Measurements from ENCODE around the gene BSN.

Gene BSN

DNA sequence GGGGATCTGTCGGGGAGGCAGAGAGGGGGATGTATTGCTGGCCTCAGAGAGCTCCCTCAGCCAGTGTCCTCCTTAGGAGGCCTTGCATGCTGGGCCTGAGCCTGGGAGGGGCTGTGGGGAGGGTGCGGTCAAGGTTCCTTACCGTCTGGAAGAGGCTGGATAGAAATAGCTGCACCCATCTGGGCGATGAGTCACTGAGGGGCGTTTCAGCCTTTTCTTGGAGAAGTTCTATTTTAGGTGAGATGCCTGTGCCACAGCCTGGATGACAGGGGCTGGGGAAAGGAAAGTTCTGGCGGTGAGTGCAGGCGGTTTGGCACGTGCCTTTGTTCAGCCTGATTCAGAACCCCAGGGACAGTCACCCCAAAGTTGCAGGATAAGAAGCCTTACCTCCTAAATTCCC is 84.2 kb downstream of the BSN start:
- FAIRE-seq (no peak), DNase-seq (ENCODE audit: insufficient read length, low spot score) (no peak)
- TF ChIP-seq, protein P1, sequence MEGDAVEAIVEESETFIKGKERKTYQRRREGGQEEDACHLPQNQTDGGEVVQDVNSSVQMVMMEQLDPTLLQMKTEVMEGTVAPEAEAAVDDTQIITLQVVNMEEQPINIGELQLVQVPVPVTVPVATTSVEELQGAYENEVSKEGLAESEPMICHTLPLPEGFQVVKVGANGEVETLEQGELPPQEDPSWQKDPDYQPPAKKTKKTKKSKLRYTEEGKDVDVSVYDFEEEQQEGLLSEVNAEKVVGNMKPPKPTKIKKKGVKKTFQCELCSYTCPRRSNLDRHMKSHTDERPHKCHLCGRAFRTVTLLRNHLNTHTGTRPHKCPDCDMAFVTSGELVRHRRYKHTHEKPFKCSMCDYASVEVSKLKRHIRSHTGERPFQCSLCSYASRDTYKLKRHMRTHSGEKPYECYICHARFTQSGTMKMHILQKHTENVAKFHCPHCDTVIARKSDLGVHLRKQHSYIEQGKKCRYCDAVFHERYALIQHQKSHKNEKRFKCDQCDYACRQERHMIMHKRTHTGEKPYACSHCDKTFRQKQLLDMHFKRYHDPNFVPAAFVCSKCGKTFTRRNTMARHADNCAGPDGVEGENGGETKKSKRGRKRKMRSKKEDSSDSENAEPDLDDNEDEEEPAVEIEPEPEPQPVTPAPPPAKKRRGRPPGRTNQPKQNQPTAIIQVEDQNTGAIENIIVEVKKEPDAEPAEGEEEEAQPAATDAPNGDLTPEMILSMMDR (IDR thresholded peaks at IDR 0.05; ENCODE audit: insufficient read depth, missing control alignments), result no peak

DNA sequence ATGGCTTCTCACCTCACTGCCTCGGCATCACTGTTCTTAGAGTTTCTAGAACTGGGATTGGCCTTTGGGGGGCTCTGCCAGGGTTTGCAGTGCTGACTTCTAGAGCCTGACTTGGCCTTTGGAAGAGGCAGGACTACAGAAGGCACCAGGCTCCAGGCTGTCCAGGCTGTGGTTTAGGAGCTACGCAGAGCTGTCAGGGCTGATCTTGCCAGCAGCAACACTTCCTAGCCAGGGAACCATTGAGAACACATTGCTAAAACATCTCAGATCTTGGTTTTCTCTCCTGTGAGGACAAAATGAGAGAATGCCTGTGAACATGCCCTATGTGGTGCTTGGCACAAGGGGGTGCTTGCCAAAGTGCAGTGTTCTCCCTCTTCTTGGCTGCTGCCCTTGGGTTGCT is 85.3 kb downstream of the BSN start:
- no peak for DNase-seq (ENCODE audit: insufficient read length, low spot score)
- FAIRE-seq, result no peak
- TF ChIP-seq, protein P1 (IDR thresholded peaks at IDR 0.05; ENCODE audit: insufficient read depth, missing control alignments), result no peak

DNA sequence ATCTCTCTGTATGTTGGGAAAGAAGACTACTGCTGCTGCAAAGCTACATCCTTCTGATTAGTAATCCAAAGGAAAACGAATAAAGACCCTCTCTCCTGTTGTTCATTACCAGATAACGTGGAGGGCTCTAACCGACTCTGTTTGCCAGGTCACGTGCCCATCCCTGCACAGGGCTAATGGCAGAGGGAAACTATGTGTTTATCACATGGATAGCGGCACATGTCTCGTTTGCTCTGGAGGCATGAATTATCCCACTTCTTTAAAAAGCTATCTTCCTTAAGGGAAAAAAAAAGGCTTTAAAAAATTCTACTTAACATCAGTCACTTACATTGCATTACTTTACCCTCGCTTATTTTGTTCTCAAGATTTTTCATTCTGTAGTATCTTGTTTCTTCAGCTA is 87.0 kb downstream of the BSN start:
- TF ChIP-seq, protein P1 (IDR thresholded peaks at IDR 0.05; ENCODE audit: insufficient read depth, missing control alignments), result no peak
- FAIRE-seq, result no peak

DNA sequence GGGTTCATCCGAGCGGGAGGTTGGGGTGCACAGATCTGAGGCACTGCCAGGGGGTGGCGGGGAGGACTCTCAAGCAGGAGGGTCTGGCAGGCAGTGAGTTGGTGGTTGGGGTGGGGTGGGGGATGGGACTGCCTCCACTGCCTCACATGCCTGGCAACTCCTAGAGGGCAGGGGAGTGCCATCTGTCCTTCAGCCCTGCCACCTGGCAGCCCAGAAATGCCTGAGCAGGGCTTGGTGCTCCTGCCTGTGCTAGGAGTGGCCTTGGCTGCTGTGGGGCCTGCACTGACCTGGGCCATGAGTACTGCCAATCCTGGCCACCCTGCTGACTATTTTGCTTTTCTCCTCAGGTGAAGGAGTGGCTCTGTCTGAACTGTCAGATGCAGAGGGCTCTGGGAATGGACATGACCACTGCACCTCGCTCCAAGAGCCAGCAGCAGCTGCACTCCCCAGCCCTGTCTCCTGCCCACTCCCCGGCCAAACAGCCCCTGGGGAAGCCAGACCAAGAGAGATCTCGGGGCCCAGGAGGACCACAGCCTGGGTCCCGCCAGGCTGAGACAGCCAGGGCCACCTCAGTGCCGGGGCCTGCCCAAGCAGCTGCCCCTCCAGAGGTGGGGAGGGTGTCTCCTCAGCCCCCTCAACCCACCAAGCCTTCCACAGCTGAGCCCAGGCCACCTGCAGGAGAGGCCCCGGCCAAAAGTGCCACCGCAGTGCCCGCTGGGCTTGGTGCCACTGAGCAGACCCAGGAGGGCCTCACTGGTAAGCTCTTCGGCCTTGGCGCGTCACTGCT is 87.8 kb downstream of the BSN start:
- DNase-seq (ENCODE audit: insufficient read length, low spot score), result no peak
- TF ChIP-seq, protein P1 (IDR thresholded peaks at IDR 0.05; ENCODE audit: insufficient read depth, missing control alignments), result no peak
- no peak for FAIRE-seq

More for the DNA sequence above, 87.0 kb downstream of the BSN start:
- DNase-seq (ENCODE audit: insufficient read length, low spot score), result no peak

DNA sequence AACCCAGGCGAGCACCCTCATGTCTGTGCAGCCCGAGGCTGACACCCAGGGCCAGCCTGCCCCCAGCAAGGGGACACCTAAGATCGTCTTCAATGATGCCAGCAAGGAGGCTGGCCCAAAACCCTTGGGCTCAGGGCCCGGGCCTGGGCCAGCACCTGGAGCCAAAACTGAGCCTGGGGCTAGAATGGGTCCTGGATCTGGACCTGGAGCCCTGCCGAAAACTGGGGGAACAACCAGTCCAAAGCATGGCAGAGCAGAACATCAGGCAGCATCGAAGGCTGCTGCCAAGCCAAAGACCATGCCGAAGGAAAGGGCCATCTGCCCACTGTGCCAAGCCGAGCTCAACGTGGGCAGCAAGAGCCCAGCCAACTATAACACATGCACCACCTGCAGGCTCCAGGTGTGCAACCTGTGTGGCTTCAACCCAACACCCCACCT is 88.5 kb downstream of the BSN start:
- DNase-seq (ENCODE audit: insufficient read length, low spot score) (no peak), FAIRE-seq (no peak)
- TF ChIP-seq, protein P1 (IDR thresholded peaks at IDR 0.05; ENCODE audit: insufficient read depth, missing control alignments), result no peak

DNA sequence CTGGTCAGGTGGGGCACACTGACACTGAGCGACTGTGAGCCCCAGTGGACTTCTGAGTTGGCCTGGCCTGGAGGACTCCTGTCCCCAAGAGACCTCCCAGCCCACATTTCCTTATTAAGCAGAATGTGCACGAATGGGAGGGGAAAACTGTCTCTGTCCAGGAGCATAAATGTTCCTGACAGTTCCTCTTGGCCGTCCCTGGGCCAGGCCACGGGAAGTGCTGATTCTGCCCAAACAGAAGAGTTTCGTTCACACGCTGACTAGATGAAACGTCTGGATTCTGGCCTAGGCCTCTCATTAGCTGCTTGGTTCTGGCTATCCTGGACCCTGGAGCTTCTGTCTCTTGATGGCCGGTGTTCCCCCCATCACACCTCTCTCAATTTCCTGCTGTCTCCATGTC is 90.4 kb downstream of the BSN start:
- TF ChIP-seq, protein P1 (IDR thresholded peaks at IDR 0.05; ENCODE audit: insufficient read depth, missing control alignments), result no peak
- DNase-seq (ENCODE audit: insufficient read length, low spot score) (no peak), FAIRE-seq (no peak)

DNA sequence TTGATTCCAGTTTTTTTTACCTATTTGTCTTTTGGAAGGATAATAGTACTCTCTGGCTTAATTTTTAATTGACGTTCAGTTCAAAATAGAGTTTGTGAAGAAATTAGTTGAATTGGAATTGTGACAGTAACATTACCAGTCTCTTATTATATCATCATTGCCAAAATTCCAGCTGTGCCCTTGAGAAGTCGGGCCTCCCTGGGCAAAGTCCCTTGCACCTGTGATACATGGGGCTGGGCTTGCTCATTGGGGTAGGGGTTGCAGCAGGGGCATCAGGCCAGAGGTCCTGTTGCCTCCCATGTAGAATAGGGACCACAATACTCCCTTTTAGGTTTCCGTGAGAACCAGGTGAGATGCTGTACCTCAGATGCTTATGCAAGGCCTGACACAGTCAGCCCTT is 92.0 kb downstream of the BSN start:
- TF ChIP-seq, protein P1 (IDR thresholded peaks at IDR 0.05; ENCODE audit: insufficient read depth, missing control alignments), result no peak
- FAIRE-seq (no peak), DNase-seq (ENCODE audit: insufficient read length, low spot score) (no peak)

Data from D721Med (cell line).